ENCODE data around the gene RBM15B.
"Not testable (repeated sequence)": the region's sequence is repeated elsewhere in the genome, so short reads cannot be mapped to it uniquely, and the experiment has no call there.

Gene RBM15B

GRCh38 chr3:51384726-51385473 lies 6.2 kb upstream of the RBM15B start, which contains the start of gene MANF:
Gene MANF (plus strand): TSS chr3:51385291. CDS start chr3:51385343, 52 bp downstream.
- no peak for TF ChIP-seq CTCF (IDR thresholded peaks at IDR 0.05; ENCODE audit: control extremely low read depth, extremely low read depth, low read depth, missing control alignments)
- peak; percentile 100 for DNase-seq (ENCODE audit: extremely low spot score)
- ChIA-PET CTCF (interaction anchor here (0.8 to 7.5 kb wide), 5 partner anchors 13 to 769 kb away, joined by 4 to 71 read pairs (median 5); no protein-coding TSS in a partner anchor), POLR2A (interaction anchor here (0.8 to 1.8 kb wide), 5 partner anchors 9 to 816 kb away, joined by 3 to 9 read pairs (median 4); partner anchors contain the start of genes CISH, DCAF1 and HEMK1)

GRCh38 chr3:51385621-51386091 lies 5.4 kb upstream of the RBM15B start:
- CTCF ChIA-PET = interaction anchor here (0.6 to 7.5 kb wide), 9 partner anchors 14 to 770 kb away, joined by 3 to 73 read pairs (median 4); partner anchors contain the start of gene TEX264
- POLR2A ChIA-PET = interaction anchor here (0.8 to 1.8 kb wide), 5 partner anchors 8 to 817 kb away, joined by 3 to 9 read pairs (median 4); partner anchors contain the start of genes CISH, DCAF1 and HEMK1
- DNase-seq (ENCODE audit: extremely low spot score) = no peak
- no peak for TF ChIP-seq CTCF (IDR thresholded peaks at IDR 0.05; ENCODE audit: control extremely low read depth, extremely low read depth, low read depth, missing control alignments)

- no peak for TF ChIP-seq CTCF (IDR thresholded peaks at IDR 0.05; ENCODE audit: control extremely low read depth, extremely low read depth, low read depth, missing control alignments)
- DNase-seq (ENCODE audit: extremely low spot score) = no peak
- ChIA-PET POLR2A (interaction anchor here (1.2 to 1.8 kb wide), 3 partner anchors 8 to 113 kb away, joined by 4 to 9 read pairs (median 5); partner anchors contain the start of gene DCAF1), CTCF (interaction anchor here (0.6 to 7.5 kb wide), 7 partner anchors 11 to 770 kb away, joined by 3 to 73 read pairs (median 3); partner anchors contain the start of gene TEX264)
Measured at GRCh38 chr3:51386159-51386851, 4.8 kb upstream of the RBM15B start.

- ChIA-PET CTCF (interaction anchor here (1.1 to 7.5 kb wide), 5 partner anchors 11 to 771 kb away, joined by 3 to 73 read pairs (median 30); partner anchors contain the start of genes DCAF1, MAPKAPK3 and TEX264), POLR2A (no interaction called here)
- DNase-seq (ENCODE audit: extremely low spot score) = no peak
- TF ChIP-seq CTCF (IDR thresholded peaks at IDR 0.05; ENCODE audit: control extremely low read depth, extremely low read depth, low read depth, missing control alignments) = no peak
Measured at GRCh38 chr3:51386852-51387229, 4.2 kb upstream of the RBM15B start.

- CTCF ChIA-PET = interaction anchor here (1.1 to 7.5 kb wide), 6 partner anchors 10 to 771 kb away, joined by 3 to 73 read pairs (median 30); partner anchors contain the start of genes DCAF1, MAPKAPK3 and TEX264
- POLR2A ChIA-PET; DNase-seq (ENCODE audit: extremely low spot score): not testable (repeated sequence)
Measured at GRCh38 chr3:51387281-51387680, 3.8 kb upstream of the RBM15B start.

- ChIA-PET POLR2A (interaction anchor here (0.6 kb wide), 2 partner anchors 440 to 670 kb away, joined by 7 to 9 read pairs; no protein-coding TSS in a partner anchor), CTCF (interaction anchor here (0.7 to 7.5 kb wide), 28 partner anchors 11 to 821 kb away, joined by 3 to 73 read pairs (median 6); partner anchors contain the start of genes C3orf18, DCAF1, MAPKAPK3 and RRP9)
- DNase-seq (ENCODE audit: extremely low spot score) = no peak
- TF ChIP-seq CTCF (IDR thresholded peaks at IDR 0.05; ENCODE audit: control extremely low read depth, extremely low read depth, low read depth, missing control alignments) = peak; percentile 28
Measured at GRCh38 chr3:51388286-51389029, 2.6 kb upstream of the RBM15B start.

Measured in GM10248 (cell line).